Nephron progenitor cell (in vitro differentiated cells): ENCODE data around the gene CAT.
"Not testable (repeated sequence)": the region's sequence is repeated elsewhere in the genome, so short reads cannot be mapped to it uniquely, and the experiment has no call there.

Source experiments
- DNase-seq: peaks from one replicate; pipeline ENCODE4 v3.0.0; 2021
- H3K27ac Mint-ChIP-seq: 2 replicates; pipeline ENCODE4 v1.8.0; 2021; ENCODE audit warnings: mild to moderate bottlenecking, moderate library complexity, mixed read lengths
- H3K27me3 Mint-ChIP-seq: 2 replicates; pipeline ENCODE4 v1.8.0; 2021; ENCODE audit warnings: mild to moderate bottlenecking, low read depth, mixed read lengths; ENCODE audit not compliant: poor library complexity
- H3K36me3 Mint-ChIP-seq: 2 replicates; pipeline ENCODE4 v1.8.0; 2021; ENCODE audit warnings: low read depth, mixed read lengths
- H3K4me1 Mint-ChIP-seq: 2 replicates; pipeline ENCODE4 v1.8.0; 2021; ENCODE audit warnings: mixed read lengths
- H3K4me3 Mint-ChIP-seq: 2 replicates; pipeline ENCODE4 v1.8.0; 2021; ENCODE audit warnings: mild to moderate bottlenecking, moderate library complexity, mixed read lengths
- H3K9me3 Mint-ChIP-seq: 2 replicates; pipeline ENCODE4 v1.8.0; 2021; ENCODE audit warnings: mild to moderate bottlenecking, moderate library complexity, mixed read lengths
- CTCF ChIP-seq: fragments of 200-600 bp; sonication (generic); IDR thresholded peaks from 2 replicates; pipeline ENCODE4 v1.5.0; 2021; ENCODE audit warnings: antibody characterized with exemption

CAT gene

GRCh38 chr11:34416766-34417165 lies 22.0 kb upstream of the CAT start:
- H3K27ac Mint-ChIP-seq = no peak overlapping the region
- H3K27me3 Mint-ChIP-seq = peaks cover 22% of the 10 kb centered on the region
- H3K4me3 Mint-ChIP-seq = no peak overlapping the region
- H3K4me1 Mint-ChIP-seq = peaks cover 6% of the 10 kb centered on the region
- H3K9me3 Mint-ChIP-seq = peaks cover 29% of the 10 kb centered on the region
- no peaks in the 10 kb centered on the region for H3K36me3 Mint-ChIP-seq
- no peak for TF ChIP-seq CTCF
- DNase-seq = no peak

- Mint-ChIP-seq H3K4me3 (no peak overlapping the region), H3K9me3 (peaks cover 27% of the 10 kb centered on the region), H3K27me3 (peaks cover 25% of the 10 kb centered on the region), H3K36me3 (no peaks in the 10 kb centered on the region), H3K27ac (no peak overlapping the region), H3K4me1 (peaks cover 6% of the 10 kb centered on the region)
- TF ChIP-seq CTCF = no peak
- no peak for DNase-seq
These were observed 21.5 kb upstream of the CAT start for GRCh38 chr11:34417202-34417601.

GRCh38 chr11:34419158-34419557 lies 19.6 kb upstream of the CAT start:
- DNase-seq = no peak
- Mint-ChIP-seq H3K4me3 (no peak overlapping the region), H3K27me3 (peaks cover 30% of the 10 kb centered on the region), H3K4me1 (peaks cover 6% of the 10 kb centered on the region), H3K27ac (no peak overlapping the region), H3K36me3 (no peaks in the 10 kb centered on the region), H3K9me3 (peaks cover 10% of the 10 kb centered on the region)
- no peak for TF ChIP-seq CTCF

- DNase-seq = no peak
- Mint-ChIP-seq H3K27me3 (peaks cover 28% of the 10 kb centered on the region), H3K27ac (no peak overlapping the region), H3K4me1 (peaks cover 2% of the 10 kb centered on the region), H3K36me3 (no peaks in the 10 kb centered on the region), H3K4me3 (no peak overlapping the region), H3K9me3 (no peaks in the 10 kb centered on the region)
- TF ChIP-seq CTCF = no peak
These were observed 15.4 kb upstream of the CAT start for GRCh38 chr11:34423300-34423699.

- not testable (repeated sequence) for H3K27ac Mint-ChIP-seq, H3K4me3 Mint-ChIP-seq, H3K9me3 Mint-ChIP-seq, H3K4me1 Mint-ChIP-seq, H3K36me3 Mint-ChIP-seq, DNase-seq
- peaks cover 23% of the 10 kb centered on the region for H3K27me3 Mint-ChIP-seq
These were observed 13.9 kb upstream of the CAT start for GRCh38 chr11:34424826-34425225.

- DNase-seq = no peak
- Mint-ChIP-seq H3K9me3 (no peaks in the 10 kb centered on the region), H3K27ac (no peak overlapping the region), H3K4me1 (no peaks in the 10 kb centered on the region), H3K4me3 (no peak overlapping the region), H3K36me3 (no peaks in the 10 kb centered on the region), H3K27me3 (peaks cover 20% of the 10 kb centered on the region)
- no peak for TF ChIP-seq CTCF
These were observed 13.4 kb upstream of the CAT start for GRCh38 chr11:34425360-34425759.
